ENCODE results near the gene SMAD1. TPM values are rescaled to one million over a fixed set of nuclear protein-coding genes. Genes with fewer than 3 reads are reported as not detected.
A peak's percentile ranks its signal among the peaks of the same experiment; 100 is the strongest.

SMAD1 gene
- total RNA-seq, 1 donor from 2014 or later = 38.6 TPM

GRCh38 chr4:145551660-145552059 is 70.0 kb downstream of the SMAD1 start:
- no peaks in the 10 kb centered on the region for H3K27me3 ChIP-seq (ENCODE audit: control insufficient read depth in 3 of 3, insufficient read depth in 3 of 3, low read length in 3 of 3)
- H3K4me3 ChIP-seq (ENCODE audit: low read length in 3 of 3) = no peak overlapping the region
- no peak overlapping the region for H3K9ac ChIP-seq (ENCODE audit: low read depth in 1 of 3, low read length in 3 of 3)
- peak overlapping the region; percentile 1 for H3K27ac ChIP-seq (ENCODE audit: low read depth, low read length)
- no peaks in the 10 kb centered on the region for H3K9me3 ChIP-seq (ENCODE audit: control insufficient read depth in 3 of 3, low read length in 3 of 3)
- peaks cover 0 to 12% (median 3%) of the 10 kb centered on the region in 3 donors for H3K36me3 ChIP-seq (ENCODE audit: control insufficient read depth in 3 of 3, insufficient read depth in 3 of 3, low read length in 3 of 3)
- H3K4me1 ChIP-seq (ENCODE audit: control insufficient read depth in 3 of 3, insufficient read depth in 3 of 3, low read length in 3 of 3) = no peaks in the 10 kb centered on the region

GRCh38 chr4:145552181-145552822 is 70.6 kb downstream of the SMAD1 start:
- Histone ChIP-seq H3K27ac (ENCODE audit: low read depth, low read length) (no peak overlapping the region), H3K9ac (ENCODE audit: low read depth in 1 of 3, low read length in 3 of 3) (no peak overlapping the region), H3K4me1 (ENCODE audit: control insufficient read depth in 3 of 3, insufficient read depth in 3 of 3, low read length in 3 of 3) (no peaks in the 10 kb centered on the region), H3K9me3 (ENCODE audit: control insufficient read depth in 3 of 3, low read length in 3 of 3) (no peaks in the 10 kb centered on the region), H3K36me3 (ENCODE audit: control insufficient read depth in 3 of 3, insufficient read depth in 3 of 3, low read length in 3 of 3) (peaks cover 0 to 10% (median 3%) of the 10 kb centered on the region in 3 donors), H3K27me3 (ENCODE audit: control insufficient read depth in 3 of 3, insufficient read depth in 3 of 3, low read length in 3 of 3) (no peaks in the 10 kb centered on the region), H3K4me3 (ENCODE audit: low read length in 3 of 3) (no peak overlapping the region)

- H3K27ac ChIP-seq (ENCODE audit: low read depth, low read length) = no peak overlapping the region
- H3K4me1 ChIP-seq (ENCODE audit: control insufficient read depth in 3 of 3, insufficient read depth in 3 of 3, low read length in 3 of 3) = no peaks in the 10 kb centered on the region
- H3K36me3 ChIP-seq (ENCODE audit: control insufficient read depth in 3 of 3, insufficient read depth in 3 of 3, low read length in 3 of 3) = peaks cover 0 to 8% (median 7%) of the 10 kb centered on the region in 3 donors
- H3K9me3 ChIP-seq (ENCODE audit: control insufficient read depth in 3 of 3, low read length in 3 of 3) = no peaks in the 10 kb centered on the region
- no peaks in the 10 kb centered on the region for H3K27me3 ChIP-seq (ENCODE audit: control insufficient read depth in 3 of 3, insufficient read depth in 3 of 3, low read length in 3 of 3)
- H3K4me3 ChIP-seq (ENCODE audit: low read length in 3 of 3) = no peak overlapping the region
- H3K9ac ChIP-seq (ENCODE audit: low read depth in 1 of 3, low read length in 3 of 3) = no peak overlapping the region
Observed at GRCh38 chr4:145553375-145553774, 71.7 kb downstream of the SMAD1 start.

DNA sequence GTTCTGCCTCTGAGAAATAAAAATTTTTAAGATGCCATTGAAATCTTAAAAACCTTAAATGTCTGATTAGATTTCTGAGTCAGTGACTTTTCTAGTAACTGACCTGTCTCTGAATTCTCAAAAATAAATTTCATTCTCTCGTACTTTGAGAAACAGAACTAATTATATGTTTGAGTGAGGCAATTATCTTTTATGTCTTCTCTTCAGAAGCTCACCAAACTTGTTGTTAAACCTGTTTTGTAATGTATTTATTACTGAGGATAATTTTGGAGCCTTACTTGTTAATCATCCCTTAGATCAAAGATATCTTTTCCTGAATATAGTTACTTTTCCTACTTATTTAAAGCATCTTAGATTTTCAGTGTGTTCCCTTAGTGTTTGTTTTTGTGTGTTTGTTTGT is 73.0 kb downstream of the SMAD1 start:
- Histone ChIP-seq H3K4me3 (ENCODE audit: low read length in 3 of 3) (no peak overlapping the region), H3K4me1 (ENCODE audit: control insufficient read depth in 3 of 3, insufficient read depth in 3 of 3, low read length in 3 of 3) (no peaks in the 10 kb centered on the region), H3K36me3 (ENCODE audit: control insufficient read depth in 3 of 3, insufficient read depth in 3 of 3, low read length in 3 of 3) (peaks cover 0 to 10% (median 5%) of the 10 kb centered on the region in 3 donors), H3K27me3 (ENCODE audit: control insufficient read depth in 3 of 3, insufficient read depth in 3 of 3, low read length in 3 of 3) (no peaks in the 10 kb centered on the region), H3K27ac (ENCODE audit: low read depth, low read length) (no peak overlapping the region), H3K9ac (ENCODE audit: low read depth in 1 of 3, low read length in 3 of 3) (no peak overlapping the region), H3K9me3 (ENCODE audit: control insufficient read depth in 3 of 3, low read length in 3 of 3) (no peaks in the 10 kb centered on the region)

GRCh38 chr4:145557720-145558119 is 76.1 kb downstream of the SMAD1 start:
- no peak overlapping the region for H3K9ac ChIP-seq (ENCODE audit: low read depth in 1 of 3, low read length in 3 of 3)
- no peaks in the 10 kb centered on the region for H3K27me3 ChIP-seq (ENCODE audit: control insufficient read depth in 3 of 3, insufficient read depth in 3 of 3, low read length in 3 of 3)
- no peaks in the 10 kb centered on the region for H3K4me1 ChIP-seq (ENCODE audit: control insufficient read depth in 3 of 3, insufficient read depth in 3 of 3, low read length in 3 of 3)
- H3K27ac ChIP-seq (ENCODE audit: low read depth, low read length) = no peak overlapping the region
- H3K36me3 ChIP-seq (ENCODE audit: control insufficient read depth in 3 of 3, insufficient read depth in 3 of 3, low read length in 3 of 3) = peaks cover 0 to 10% (median 5%) of the 10 kb centered on the region in 3 donors
- H3K9me3 ChIP-seq (ENCODE audit: control insufficient read depth in 3 of 3, low read length in 3 of 3) = no peaks in the 10 kb centered on the region
- H3K4me3 ChIP-seq (ENCODE audit: low read length in 3 of 3) = no peak overlapping the region

GRCh38 chr4:145563293-145563985 is 81.8 kb downstream of the SMAD1 start:
- Histone ChIP-seq H3K4me3 (ENCODE audit: low read length in 3 of 3) (no peak overlapping the region), H3K27me3 (ENCODE audit: control insufficient read depth in 3 of 3, insufficient read depth in 3 of 3, low read length in 3 of 3) (no peaks in the 10 kb centered on the region), H3K9ac (ENCODE audit: low read depth in 1 of 3, low read length in 3 of 3) (no peak overlapping the region), H3K27ac (ENCODE audit: low read depth, low read length) (no peak overlapping the region), H3K4me1 (ENCODE audit: control insufficient read depth in 3 of 3, insufficient read depth in 3 of 3, low read length in 3 of 3) (no peaks in the 10 kb centered on the region), H3K9me3 (ENCODE audit: control insufficient read depth in 3 of 3, low read length in 3 of 3) (no peaks in the 10 kb centered on the region), H3K36me3 (ENCODE audit: control insufficient read depth in 3 of 3, insufficient read depth in 3 of 3, low read length in 3 of 3) (peaks cover 0 to 3% (median 0%) of the 10 kb centered on the region in 3 donors)

DNA sequence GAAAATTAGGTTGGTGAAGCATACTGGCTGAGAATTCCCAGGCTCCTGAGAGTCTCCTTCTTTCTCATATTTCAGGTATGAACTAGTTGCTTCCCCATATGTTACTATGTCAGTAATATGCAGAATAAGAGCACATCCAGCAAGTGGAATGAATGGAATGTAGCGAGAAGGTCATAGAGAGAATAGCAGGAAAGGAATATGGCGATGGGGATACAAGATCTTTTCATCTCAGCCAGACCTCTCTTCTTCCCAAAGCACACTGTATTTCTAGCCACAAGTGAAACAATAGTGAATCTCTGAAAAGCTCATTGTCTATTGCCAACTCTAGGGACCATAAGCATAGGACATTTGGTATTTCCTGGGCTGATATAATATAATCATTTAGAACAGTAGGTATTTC is 82.9 kb downstream of the SMAD1 start:
- Histone ChIP-seq H3K9ac (ENCODE audit: low read depth in 1 of 3, low read length in 3 of 3) (no peak overlapping the region), H3K36me3 (ENCODE audit: control insufficient read depth in 3 of 3, insufficient read depth in 3 of 3, low read length in 3 of 3) (no peaks in the 10 kb centered on the region), H3K4me1 (ENCODE audit: control insufficient read depth in 3 of 3, insufficient read depth in 3 of 3, low read length in 3 of 3) (no peaks in the 10 kb centered on the region), H3K27me3 (ENCODE audit: control insufficient read depth in 3 of 3, insufficient read depth in 3 of 3, low read length in 3 of 3) (no peaks in the 10 kb centered on the region), H3K9me3 (ENCODE audit: control insufficient read depth in 3 of 3, low read length in 3 of 3) (no peaks in the 10 kb centered on the region), H3K27ac (ENCODE audit: low read depth, low read length) (no peak overlapping the region), H3K4me3 (ENCODE audit: low read length in 3 of 3) (no peak overlapping the region)

GRCh38 chr4:145565328-145565727 is 83.7 kb downstream of the SMAD1 start:
- no peaks in the 10 kb centered on the region for H3K27me3 ChIP-seq (ENCODE audit: control insufficient read depth in 3 of 3, insufficient read depth in 3 of 3, low read length in 3 of 3)
- H3K4me3 ChIP-seq (ENCODE audit: low read length in 3 of 3) = no peak overlapping the region
- no peak overlapping the region for H3K9ac ChIP-seq (ENCODE audit: low read depth in 1 of 3, low read length in 3 of 3)
- no peaks in the 10 kb centered on the region for H3K9me3 ChIP-seq (ENCODE audit: control insufficient read depth in 3 of 3, low read length in 3 of 3)
- no peak overlapping the region for H3K27ac ChIP-seq (ENCODE audit: low read depth, low read length)
- no peaks in the 10 kb centered on the region for H3K4me1 ChIP-seq (ENCODE audit: control insufficient read depth in 3 of 3, insufficient read depth in 3 of 3, low read length in 3 of 3)
- H3K36me3 ChIP-seq (ENCODE audit: control insufficient read depth in 3 of 3, insufficient read depth in 3 of 3, low read length in 3 of 3) = no peaks in the 10 kb centered on the region

DNA sequence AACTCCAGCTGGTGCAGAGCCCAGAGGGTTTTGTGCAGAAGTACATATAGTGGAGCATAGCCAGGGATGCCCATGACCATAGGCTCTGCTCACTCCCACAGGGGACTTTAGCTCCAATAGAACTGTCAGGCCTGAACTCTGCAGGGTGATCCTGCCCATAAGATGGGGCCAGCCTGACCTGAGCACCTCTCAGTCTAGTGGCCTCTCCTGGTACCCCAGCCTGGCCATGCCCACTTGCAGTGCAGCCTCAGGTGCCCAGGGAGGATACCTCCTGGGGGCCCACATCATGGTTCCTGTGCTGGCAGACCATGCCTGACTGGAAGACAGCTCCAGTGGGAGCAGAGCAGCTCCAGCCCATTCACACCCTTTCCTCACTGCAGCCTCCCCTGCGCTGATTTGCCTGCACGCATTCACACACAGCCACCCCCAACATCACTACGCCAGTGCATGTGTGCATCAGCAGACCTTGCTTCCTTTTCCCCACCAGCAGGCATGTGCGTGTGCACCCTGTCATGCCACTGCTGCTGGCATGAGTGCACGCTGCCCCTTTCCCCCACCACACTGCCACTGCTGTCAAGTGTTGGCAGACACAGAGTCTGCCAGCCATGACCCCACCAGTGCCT is 84.5 kb downstream of the SMAD1 start:
- no peaks in the 10 kb centered on the region for H3K4me1 ChIP-seq (ENCODE audit: control insufficient read depth in 3 of 3, insufficient read depth in 3 of 3, low read length in 3 of 3)
- no peaks in the 10 kb centered on the region for H3K27me3 ChIP-seq (ENCODE audit: control insufficient read depth in 3 of 3, insufficient read depth in 3 of 3, low read length in 3 of 3)
- H3K36me3 ChIP-seq (ENCODE audit: control insufficient read depth in 3 of 3, insufficient read depth in 3 of 3, low read length in 3 of 3) = no peaks in the 10 kb centered on the region
- H3K9ac ChIP-seq (ENCODE audit: low read depth in 1 of 3, low read length in 3 of 3) = no peak overlapping the region
- no peak overlapping the region for H3K27ac ChIP-seq (ENCODE audit: low read depth, low read length)
- no peak overlapping the region for H3K4me3 ChIP-seq (ENCODE audit: low read length in 3 of 3)
- H3K9me3 ChIP-seq (ENCODE audit: control insufficient read depth in 3 of 3, low read length in 3 of 3) = no peaks in the 10 kb centered on the region

GRCh38 chr4:145566768-145567167 is 85.1 kb downstream of the SMAD1 start:
- Histone ChIP-seq H3K9me3 (ENCODE audit: control insufficient read depth in 3 of 3, low read length in 3 of 3) (no peaks in the 10 kb centered on the region), H3K36me3 (ENCODE audit: control insufficient read depth in 3 of 3, insufficient read depth in 3 of 3, low read length in 3 of 3) (no peaks in the 10 kb centered on the region), H3K27me3 (ENCODE audit: control insufficient read depth in 3 of 3, insufficient read depth in 3 of 3, low read length in 3 of 3) (no peaks in the 10 kb centered on the region), H3K9ac (ENCODE audit: low read depth in 1 of 3, low read length in 3 of 3) (no peak overlapping the region), H3K4me3 (ENCODE audit: low read length in 3 of 3) (no peak overlapping the region), H3K27ac (ENCODE audit: low read depth, low read length) (no peak overlapping the region), H3K4me1 (ENCODE audit: control insufficient read depth in 3 of 3, insufficient read depth in 3 of 3, low read length in 3 of 3) (no peaks in the 10 kb centered on the region)

Measured in skeletal muscle tissue (tissue), 4 donors.